HCT116 (cell line): ENCODE measurements around the gene APBA2. TPM values are rescaled to one million over a fixed set of nuclear protein-coding genes. Genes with fewer than 3 reads are reported as not detected.
A peak's percentile ranks its signal among the peaks of the same experiment; 100 is the strongest.

ENCODE experiments used
- ATAC-seq: fragments of 200-7000 bp; cut with Tn5 transposase; 2 replicates; pipeline ENCODE4 v1.9.1; 2020; ENCODE audit warnings: mild to moderate bottlenecking, moderate library complexity
- BruUV-seq: library from RNA; stranded (reverse); fragments of 400-500 nt; replicated peaks from 2 replicates; lab custom pipeline; 2021; lab: Mats Ljungman, UMichigan
- CTCF ChIA-PET: fragments of 300-600 bp; sonication (Branson Sonifier 250); formaldehyde crosslinking; loops from one replicate; lab custom pipeline; 2021; ENCODE audit warnings: antibody characterized with exemption; lab: Charles Lee
- POLR2A ChIA-PET: fragments of 300-600, 350-600 bp; sonication (Branson Sonifier 250); formaldehyde crosslinking; loops from one replicate; lab custom pipeline; 2021; ENCODE audit warnings: antibody characterized with exemption; lab: Charles Lee
- RAD21 ChIA-PET, 2 experiments: fragments of 300-600 bp; sonication (Branson Sonifier 250); formaldehyde crosslinking; loops; one replicate each; lab custom pipeline; 2023; ENCODE audit warnings: low total read pairs in 2 of 2; ENCODE audit not compliant: uncharacterized antibody in 2 of 2, unreplicated experiment in 2 of 2, low non-redundant PET in 1 of 2; lab: Charles Lee
- DNase-seq: peaks from one replicate; pipeline ENCODE4 v3.0.0-alpha.2; 2010; ENCODE audit warnings: low read depth, low spot score
- H2AFZ ChIP-seq: fragments of 200-600 bp; shearing (Covaris generic), sonication (generic); 2 replicates; pipeline ENCODE4 v1.6.1; 2017; ENCODE audit warnings: low read depth, mixed run types, mixed read lengths, antibody characterized with exemption, low read length; ENCODE audit not compliant: poor library complexity, severe bottlenecking
- H3K27ac ChIP-seq: 2 replicates; pipeline ENCODE4 v1.5.1; 2012; ENCODE audit warnings: low read depth, low read length
- H3K27me3 ChIP-seq: fragments of 200-600 bp; sonication (generic); 2 replicates; pipeline ENCODE4 v1.6.1; 2016; ENCODE audit warnings: mixed run types, low read length, mixed read lengths; ENCODE audit not compliant: insufficient read depth
- H3K36me3 ChIP-seq, 2 experiments: fragments of 200-500 bp in 1 of 2; fragments of 200-600 bp in 1 of 2; sonication (Bioruptor generic) in 1 of 2; sonication (generic) in 1 of 2; 2 replicates each; pipeline versions ENCODE4 v1.5.1 to v1.6.1; 2014 to 2016; ENCODE audit warnings: low read length in 2 of 2, inconsistent platforms in 1 of 2, mixed read lengths in 1 of 2, mixed run types in 1 of 2; ENCODE audit not compliant: insufficient read depth in 2 of 2, control insufficient read depth in 1 of 2
- H3K4me1 ChIP-seq, 2 experiments: fragments of 200-600 bp in 1 of 2; sonication (generic) in 1 of 2; 2 replicates each; pipeline versions ENCODE4 v1.5.1 to v1.6.1; 2012 to 2017; ENCODE audit warnings: low read length in 2 of 2, inconsistent platforms in 1 of 2, mild to moderate bottlenecking in 1 of 2, mixed read lengths in 1 of 2, mixed run types in 1 of 2, moderate library complexity in 1 of 2; ENCODE audit not compliant: insufficient read depth in 2 of 2, control insufficient read depth in 1 of 2
- H3K4me2 ChIP-seq: fragments of 200-600 bp; sonication (generic); 2 replicates; pipeline ENCODE4 v1.6.1; 2017; ENCODE audit warnings: mixed run types, low read length, mixed read lengths
- H3K4me3 ChIP-seq, 2 experiments: fragments of 200-600 bp in 1 of 2; sonication (generic) in 1 of 2; replicated peaks in 1 of 2; 2 replicates each; pipeline ENCODE4 v1.5.1; 2011 to 2016; ENCODE audit warnings: low read length in 2 of 2, control low read depth in 1 of 2, low read depth in 1 of 2, mild to moderate bottlenecking in 1 of 2, mixed read lengths in 1 of 2, mixed run types in 1 of 2
- H3K79me2 ChIP-seq: fragments of 200-600 bp; sonication (generic); 2 replicates; pipeline ENCODE4 v1.6.1; 2017; ENCODE audit warnings: mild to moderate bottlenecking, mixed run types, low read length, moderate library complexity, mixed read lengths; ENCODE audit not compliant: insufficient read depth
- H3K9ac ChIP-seq: fragments of 200-600 bp; sonication (generic); 2 replicates; pipeline ENCODE4 v1.6.1; 2016; ENCODE audit warnings: low read length, mixed read lengths
- H3K9me2 ChIP-seq: fragments of 200-600 bp; sonication (generic), shearing (Covaris generic); 2 replicates; pipeline ENCODE4 v1.6.1; 2017; ENCODE audit warnings: mixed run types, mild to moderate bottlenecking, moderate library complexity; ENCODE audit not compliant: insufficient read depth
- H3K9me3 ChIP-seq, 2 experiments: fragments of 200-500 bp in 1 of 2; fragments of 200-600 bp in 1 of 2; sonication (Bioruptor generic) in 1 of 2; sonication (generic) in 1 of 2; 2 replicates each; pipeline ENCODE4 v1.6.1; 2014 to 2017; ENCODE audit warnings: low read length in 2 of 2, mixed read lengths in 2 of 2, inconsistent platforms in 1 of 2, low read depth in 1 of 2, mild to moderate bottlenecking in 1 of 2, mixed run types in 1 of 2, moderate library complexity in 1 of 2; ENCODE audit not compliant: control insufficient read depth in 1 of 2, insufficient read depth in 1 of 2
- H4K20me1 ChIP-seq: fragments of 200-600 bp; sonication (generic), shearing (Covaris generic); 2 replicates; pipeline ENCODE4 v1.6.1; 2017; ENCODE audit warnings: mixed run types, mild to moderate bottlenecking, moderate library complexity; ENCODE audit not compliant: insufficient read depth
- EZH2phosphoT487 ChIP-seq: fragments of 200-600 bp; IDR thresholded peaks from 2 replicates; pipeline ENCODE4 v1.6.1; 2018; ENCODE audit warnings: antibody characterized with exemption, borderline replicate concordance
- POLR2AphosphoS5 ChIP-seq: IDR thresholded peaks from 2 replicates; pipeline ENCODE4 v1.6.1; 2011; ENCODE audit warnings: mild to moderate bottlenecking, low read depth, low read length, moderate library complexity
- SRF ChIP-seq: IDR thresholded peaks from 2 replicates; pipeline ENCODE4 v1.6.1; 2012; ENCODE audit warnings: low read depth
- intact Hi-C: fragments of 100-400 bp; cut with micrococcal nuclease; formaldehyde crosslinking; loops from 2 replicates; pipeline ENCODE4 v1.10.0; 2022
- total RNA-seq: library from RNA; stranded (reverse); gene quantifications from one replicate; pipeline ENCODE4 v1.2.1, GENCODE V29; 2021; ENCODE audit not compliant: unreplicated experiment
- TF ChIP-seq, protein P1 (sequence below): IDR thresholded peaks from 2 replicates; pipeline ENCODE4 v1.6.1; 2012; ENCODE audit warnings: low read depth

APBA2 gene
- total RNA-seq, 1 experiment from 2014 or later, result 0.47 TPM

DNA sequence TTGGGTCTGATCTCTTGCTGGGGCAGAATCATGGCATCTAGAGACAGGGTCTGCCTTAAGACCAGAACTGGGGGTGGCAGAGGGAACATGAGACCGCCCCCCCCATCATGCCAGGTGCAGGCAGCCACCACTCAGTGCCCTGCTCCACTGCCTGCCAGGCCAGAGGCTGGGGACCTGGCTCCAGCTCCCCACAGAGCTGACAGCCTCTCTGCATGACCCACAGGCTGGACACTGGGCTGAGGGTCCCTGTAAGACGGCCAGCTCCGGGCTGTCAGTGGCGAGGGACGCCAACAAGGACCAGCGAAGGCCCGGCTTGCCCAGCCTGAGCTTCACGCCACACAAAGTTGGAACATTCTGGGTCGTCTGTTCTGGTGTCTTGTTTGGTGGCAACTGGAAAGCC lies 238.2 kb downstream of the APBA2 start:
- H3K9me3 ChIP-seq, result no peaks in the 10 kb centered on the region
- CTCF ChIA-PET, result interaction anchor here (1.6 to 3.9 kb wide), 2 partner anchors 16 to 20 kb away, joined by 6 to 19 read pairs; no protein-coding TSS in a partner anchor
- TF ChIP-seq SRF, result no peak
- TF ChIP-seq, protein P1, sequence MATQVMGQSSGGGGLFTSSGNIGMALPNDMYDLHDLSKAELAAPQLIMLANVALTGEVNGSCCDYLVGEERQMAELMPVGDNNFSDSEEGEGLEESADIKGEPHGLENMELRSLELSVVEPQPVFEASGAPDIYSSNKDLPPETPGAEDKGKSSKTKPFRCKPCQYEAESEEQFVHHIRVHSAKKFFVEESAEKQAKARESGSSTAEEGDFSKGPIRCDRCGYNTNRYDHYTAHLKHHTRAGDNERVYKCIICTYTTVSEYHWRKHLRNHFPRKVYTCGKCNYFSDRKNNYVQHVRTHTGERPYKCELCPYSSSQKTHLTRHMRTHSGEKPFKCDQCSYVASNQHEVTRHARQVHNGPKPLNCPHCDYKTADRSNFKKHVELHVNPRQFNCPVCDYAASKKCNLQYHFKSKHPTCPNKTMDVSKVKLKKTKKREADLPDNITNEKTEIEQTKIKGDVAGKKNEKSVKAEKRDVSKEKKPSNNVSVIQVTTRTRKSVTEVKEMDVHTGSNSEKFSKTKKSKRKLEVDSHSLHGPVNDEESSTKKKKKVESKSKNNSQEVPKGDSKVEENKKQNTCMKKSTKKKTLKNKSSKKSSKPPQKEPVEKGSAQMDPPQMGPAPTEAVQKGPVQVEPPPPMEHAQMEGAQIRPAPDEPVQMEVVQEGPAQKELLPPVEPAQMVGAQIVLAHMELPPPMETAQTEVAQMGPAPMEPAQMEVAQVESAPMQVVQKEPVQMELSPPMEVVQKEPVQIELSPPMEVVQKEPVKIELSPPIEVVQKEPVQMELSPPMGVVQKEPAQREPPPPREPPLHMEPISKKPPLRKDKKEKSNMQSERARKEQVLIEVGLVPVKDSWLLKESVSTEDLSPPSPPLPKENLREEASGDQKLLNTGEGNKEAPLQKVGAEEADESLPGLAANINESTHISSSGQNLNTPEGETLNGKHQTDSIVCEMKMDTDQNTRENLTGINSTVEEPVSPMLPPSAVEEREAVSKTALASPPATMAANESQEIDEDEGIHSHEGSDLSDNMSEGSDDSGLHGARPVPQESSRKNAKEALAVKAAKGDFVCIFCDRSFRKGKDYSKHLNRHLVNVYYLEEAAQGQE, result no peak
- no peak for TF ChIP-seq POLR2AphosphoS5
- no peak for TF ChIP-seq EZH2phosphoT487
- TF ChIP-seq, all 23 proteins: peak for 0
- Histone ChIP-seq H3K4me1 (peaks cover 18 to 26% of the 10 kb centered on the region in 2 experiments), H2AFZ (no peak overlapping the region), H3K36me3 (no peaks in the 10 kb centered on the region), H4K20me1 (no peaks in the 10 kb centered on the region), H3K9me2 (no peaks in the 10 kb centered on the region), H3K4me3 (no peak overlapping the region), H3K79me2 (no peaks in the 10 kb centered on the region), H3K9ac (no peak overlapping the region), H3K4me2 (peak overlapping the region; percentile 57), H3K27ac (no peak overlapping the region), H3K27me3 (peaks cover 13% of the 10 kb centered on the region)
- ChIA-PET RAD21 (no interaction called here), POLR2A (no interaction called here)
- intact Hi-C loops, result no loop called here
- ATAC-seq, result no peak
- DNase-seq, result no peak
- no TSS peak for BruUV-seq
